ENCODE results near the gene PPARA. TPM values are rescaled to one million over a fixed set of nuclear protein-coding genes. Genes with fewer than 3 reads are reported as not detected.

The PPARA gene
- total and polyA plus RNA-seq, 9 of the 15 experiments (the other 6 are each of a cell fraction or from before 2014, with no cell fraction given) = 0.64 to 5.3 (median 3.5) TPM

GRCh38 chr22:46259374-46259773, 109.0 kb downstream of the PPARA start:
- Histone ChIP-seq H3K27ac (ENCODE audit: extremely low read depth, low read depth, low read length) (no peak overlapping the region), H3K4me2 (ENCODE audit: insufficient read depth, low read length) (no peak overlapping the region), H3K79me2 (ENCODE audit: control insufficient read depth, insufficient read depth, low read length) (no peaks in the 10 kb centered on the region), H3K27me3 (ENCODE audit: control insufficient read depth in 2 of 2, insufficient read depth in 2 of 2, low read length in 2 of 2) (no peaks in the 10 kb centered on the region), H3K9me3 (replicated peaks; ENCODE audit: control insufficient read depth, insufficient read depth, low read depth, low read length) (peaks cover 3% of the 10 kb centered on the region), H3K9ac (ENCODE audit: insufficient read depth in 1 of 2, low read depth in 2 of 2, low read length in 2 of 2) (no peak overlapping the region), H2AFZ (ENCODE audit: low read depth, low read length) (no peak overlapping the region), H3K9me1 (ENCODE audit: control insufficient read depth, insufficient read depth, low read length) (no peaks in the 10 kb centered on the region), H3K36me3 (ENCODE audit: control insufficient read depth, insufficient read depth, low read length) (no peaks in the 10 kb centered on the region; the same call in 2 of the 3 replicates), H3K4me3 (no peak overlapping the region), H4K20me1 (replicated peaks; ENCODE audit: control insufficient read depth, insufficient read depth, low read length) (no peaks in the 10 kb centered on the region), H3K4me1 (replicated peaks in 1 of 2; ENCODE audit: control insufficient read depth in 2 of 2, insufficient read depth in 2 of 2, low read length in 2 of 2) (peaks cover 0 to 12% of the 10 kb centered on the region in 2 experiments; a peak in 3 of 5 replicates)
- BruUV-seq (replicated peaks) = no TSS peak
- ATAC-seq (no peak), FAIRE-seq (no peak), DNase-seq (ENCODE audit: extremely low read depth in 1 of 4, low spot score in 3 of 4) (no peak)
- POLR2A ChIA-PET = interaction anchor here (0.6 kb wide), 1 partner anchor 127 kb away, joined by 4 read pairs; no protein-coding TSS in a partner anchor
- TF ChIP-seq ZNF561 (CRISPR knock-in tag; conservative IDR thresholded peaks at IDR 0.05) (no peak), ZBTB1 (CRISPR knock-in tag; IDR thresholded peaks at IDR 0.05; ENCODE audit: borderline replicate concordance, low read depth) (no peak), ILF3 (IDR thresholded peaks at IDR 0.05; ENCODE audit: borderline replicate concordance) (no peak), PATZ1 (CRISPR knock-in tag; IDR thresholded peaks at IDR 0.05; ENCODE audit: borderline replicate concordance) (no peak), IRF2 (CRISPR knock-in tag; IDR thresholded peaks at IDR 0.05) (no peak)
- in situ Hi-C loops (cut with MboI) (no loop called here), intact Hi-C loops (cut with micrococcal nuclease) (no loop called here)
- CTCF ChIA-PET (ENCODE audit: low intra/inter-chr PET ratio) = no interaction called here
- WGBS (ENCODE audit: insufficient coverage, low coverage, missing lambda C conversion rate) = 30% methylated on average over 12 of the region's 12 CpGs

All from K562 (cell line).